ENCODE results near the gene PRRT4. TPM values are rescaled to one million over a fixed set of nuclear protein-coding genes. Genes with fewer than 3 reads are reported as not detected.
A peak's percentile ranks its signal among the peaks of the same experiment; 100 is the strongest.

Gene PRRT4
- total and polyA plus RNA-seq, 9 of the 15 experiments (the other 6 are each of a cell fraction or from before 2014, with no cell fraction given), result not detected

DNA sequence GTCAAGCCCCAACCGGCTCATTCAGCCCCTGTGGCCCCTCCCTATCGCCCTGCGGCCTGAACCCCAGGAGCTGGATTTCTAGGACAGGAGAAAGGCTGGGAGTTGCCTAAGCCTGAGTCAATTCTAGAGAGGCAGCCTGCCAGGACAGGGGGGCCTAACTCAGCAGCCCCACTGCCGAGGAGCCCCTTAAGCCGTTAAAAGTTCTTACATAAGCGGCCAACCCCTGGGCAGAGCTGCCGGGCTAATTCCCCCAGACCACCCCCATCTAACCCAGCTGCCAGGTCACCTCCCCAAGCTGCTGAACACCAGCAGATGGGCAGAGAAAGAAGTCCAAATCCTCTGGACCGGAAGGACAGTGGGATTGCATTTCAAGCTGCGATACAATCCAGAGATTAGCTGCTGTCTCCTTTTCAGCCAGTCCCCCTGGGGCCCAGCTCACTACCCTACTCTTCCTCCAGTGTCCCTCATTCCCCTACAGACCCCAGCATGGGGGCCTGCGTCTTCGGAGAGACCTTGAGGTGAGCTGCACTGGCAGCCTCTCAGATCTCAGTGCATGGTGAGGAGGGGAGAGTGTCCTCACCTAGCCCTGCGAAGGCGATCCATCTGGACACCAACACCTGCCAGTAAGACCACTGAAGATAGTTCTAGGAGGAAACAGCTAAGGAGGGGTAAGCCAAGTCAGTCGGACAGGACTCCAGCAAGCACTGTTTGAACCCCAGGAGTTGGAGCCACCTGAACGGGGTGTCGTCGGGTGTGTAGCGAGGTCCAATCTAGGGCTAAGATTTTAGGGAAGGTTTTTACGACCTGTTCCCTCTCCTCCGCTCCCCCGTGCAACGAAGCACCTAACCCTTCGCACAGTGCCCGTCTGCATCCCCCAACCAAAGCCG, 47.5 kb upstream of the PRRT4 start (continued):
- TF ChIP-seq, protein P1, sequence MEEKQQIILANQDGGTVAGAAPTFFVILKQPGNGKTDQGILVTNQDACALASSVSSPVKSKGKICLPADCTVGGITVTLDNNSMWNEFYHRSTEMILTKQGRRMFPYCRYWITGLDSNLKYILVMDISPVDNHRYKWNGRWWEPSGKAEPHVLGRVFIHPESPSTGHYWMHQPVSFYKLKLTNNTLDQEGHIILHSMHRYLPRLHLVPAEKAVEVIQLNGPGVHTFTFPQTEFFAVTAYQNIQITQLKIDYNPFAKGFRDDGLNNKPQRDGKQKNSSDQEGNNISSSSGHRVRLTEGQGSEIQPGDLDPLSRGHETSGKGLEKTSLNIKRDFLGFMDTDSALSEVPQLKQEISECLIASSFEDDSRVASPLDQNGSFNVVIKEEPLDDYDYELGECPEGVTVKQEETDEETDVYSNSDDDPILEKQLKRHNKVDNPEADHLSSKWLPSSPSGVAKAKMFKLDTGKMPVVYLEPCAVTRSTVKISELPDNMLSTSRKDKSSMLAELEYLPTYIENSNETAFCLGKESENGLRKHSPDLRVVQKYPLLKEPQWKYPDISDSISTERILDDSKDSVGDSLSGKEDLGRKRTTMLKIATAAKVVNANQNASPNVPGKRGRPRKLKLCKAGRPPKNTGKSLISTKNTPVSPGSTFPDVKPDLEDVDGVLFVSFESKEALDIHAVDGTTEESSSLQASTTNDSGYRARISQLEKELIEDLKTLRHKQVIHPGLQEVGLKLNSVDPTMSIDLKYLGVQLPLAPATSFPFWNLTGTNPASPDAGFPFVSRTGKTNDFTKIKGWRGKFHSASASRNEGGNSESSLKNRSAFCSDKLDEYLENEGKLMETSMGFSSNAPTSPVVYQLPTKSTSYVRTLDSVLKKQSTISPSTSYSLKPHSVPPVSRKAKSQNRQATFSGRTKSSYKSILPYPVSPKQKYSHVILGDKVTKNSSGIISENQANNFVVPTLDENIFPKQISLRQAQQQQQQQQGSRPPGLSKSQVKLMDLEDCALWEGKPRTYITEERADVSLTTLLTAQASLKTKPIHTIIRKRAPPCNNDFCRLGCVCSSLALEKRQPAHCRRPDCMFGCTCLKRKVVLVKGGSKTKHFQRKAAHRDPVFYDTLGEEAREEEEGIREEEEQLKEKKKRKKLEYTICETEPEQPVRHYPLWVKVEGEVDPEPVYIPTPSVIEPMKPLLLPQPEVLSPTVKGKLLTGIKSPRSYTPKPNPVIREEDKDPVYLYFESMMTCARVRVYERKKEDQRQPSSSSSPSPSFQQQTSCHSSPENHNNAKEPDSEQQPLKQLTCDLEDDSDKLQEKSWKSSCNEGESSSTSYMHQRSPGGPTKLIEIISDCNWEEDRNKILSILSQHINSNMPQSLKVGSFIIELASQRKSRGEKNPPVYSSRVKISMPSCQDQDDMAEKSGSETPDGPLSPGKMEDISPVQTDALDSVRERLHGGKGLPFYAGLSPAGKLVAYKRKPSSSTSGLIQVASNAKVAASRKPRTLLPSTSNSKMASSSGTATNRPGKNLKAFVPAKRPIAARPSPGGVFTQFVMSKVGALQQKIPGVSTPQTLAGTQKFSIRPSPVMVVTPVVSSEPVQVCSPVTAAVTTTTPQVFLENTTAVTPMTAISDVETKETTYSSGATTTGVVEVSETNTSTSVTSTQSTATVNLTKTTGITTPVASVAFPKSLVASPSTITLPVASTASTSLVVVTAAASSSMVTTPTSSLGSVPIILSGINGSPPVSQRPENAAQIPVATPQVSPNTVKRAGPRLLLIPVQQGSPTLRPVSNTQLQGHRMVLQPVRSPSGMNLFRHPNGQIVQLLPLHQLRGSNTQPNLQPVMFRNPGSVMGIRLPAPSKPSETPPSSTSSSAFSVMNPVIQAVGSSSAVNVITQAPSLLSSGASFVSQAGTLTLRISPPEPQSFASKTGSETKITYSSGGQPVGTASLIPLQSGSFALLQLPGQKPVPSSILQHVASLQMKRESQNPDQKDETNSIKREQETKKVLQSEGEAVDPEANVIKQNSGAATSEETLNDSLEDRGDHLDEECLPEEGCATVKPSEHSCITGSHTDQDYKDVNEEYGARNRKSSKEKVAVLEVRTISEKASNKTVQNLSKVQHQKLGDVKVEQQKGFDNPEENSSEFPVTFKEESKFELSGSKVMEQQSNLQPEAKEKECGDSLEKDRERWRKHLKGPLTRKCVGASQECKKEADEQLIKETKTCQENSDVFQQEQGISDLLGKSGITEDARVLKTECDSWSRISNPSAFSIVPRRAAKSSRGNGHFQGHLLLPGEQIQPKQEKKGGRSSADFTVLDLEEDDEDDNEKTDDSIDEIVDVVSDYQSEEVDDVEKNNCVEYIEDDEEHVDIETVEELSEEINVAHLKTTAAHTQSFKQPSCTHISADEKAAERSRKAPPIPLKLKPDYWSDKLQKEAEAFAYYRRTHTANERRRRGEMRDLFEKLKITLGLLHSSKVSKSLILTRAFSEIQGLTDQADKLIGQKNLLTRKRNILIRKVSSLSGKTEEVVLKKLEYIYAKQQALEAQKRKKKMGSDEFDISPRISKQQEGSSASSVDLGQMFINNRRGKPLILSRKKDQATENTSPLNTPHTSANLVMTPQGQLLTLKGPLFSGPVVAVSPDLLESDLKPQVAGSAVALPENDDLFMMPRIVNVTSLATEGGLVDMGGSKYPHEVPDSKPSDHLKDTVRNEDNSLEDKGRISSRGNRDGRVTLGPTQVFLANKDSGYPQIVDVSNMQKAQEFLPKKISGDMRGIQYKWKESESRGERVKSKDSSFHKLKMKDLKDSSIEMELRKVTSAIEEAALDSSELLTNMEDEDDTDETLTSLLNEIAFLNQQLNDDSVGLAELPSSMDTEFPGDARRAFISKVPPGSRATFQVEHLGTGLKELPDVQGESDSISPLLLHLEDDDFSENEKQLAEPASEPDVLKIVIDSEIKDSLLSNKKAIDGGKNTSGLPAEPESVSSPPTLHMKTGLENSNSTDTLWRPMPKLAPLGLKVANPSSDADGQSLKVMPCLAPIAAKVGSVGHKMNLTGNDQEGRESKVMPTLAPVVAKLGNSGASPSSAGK (IDR thresholded peaks at IDR 0.05), result peak; percentile 62
- TF ChIP-seq, protein P2, sequence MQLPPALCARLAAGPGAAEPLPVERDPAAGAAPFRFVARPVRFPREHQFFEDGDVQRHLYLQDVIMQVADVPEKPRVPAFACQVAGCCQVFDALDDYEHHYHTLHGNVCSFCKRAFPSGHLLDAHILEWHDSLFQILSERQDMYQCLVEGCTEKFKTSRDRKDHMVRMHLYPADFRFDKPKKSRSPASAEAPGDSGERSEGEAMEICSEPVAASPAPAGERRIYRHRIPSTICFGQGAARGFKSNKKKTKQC (CRISPR knock-in tag; IDR thresholded peaks at IDR 0.05), result 0 out of 2 replicates have a peak, but pooled peaks have one; percentile 74
- no peak for TF ChIP-seq BCL6 (CRISPR knock-in tag; IDR thresholded peaks at IDR 0.05)
- TF ChIP-seq, protein P3, sequence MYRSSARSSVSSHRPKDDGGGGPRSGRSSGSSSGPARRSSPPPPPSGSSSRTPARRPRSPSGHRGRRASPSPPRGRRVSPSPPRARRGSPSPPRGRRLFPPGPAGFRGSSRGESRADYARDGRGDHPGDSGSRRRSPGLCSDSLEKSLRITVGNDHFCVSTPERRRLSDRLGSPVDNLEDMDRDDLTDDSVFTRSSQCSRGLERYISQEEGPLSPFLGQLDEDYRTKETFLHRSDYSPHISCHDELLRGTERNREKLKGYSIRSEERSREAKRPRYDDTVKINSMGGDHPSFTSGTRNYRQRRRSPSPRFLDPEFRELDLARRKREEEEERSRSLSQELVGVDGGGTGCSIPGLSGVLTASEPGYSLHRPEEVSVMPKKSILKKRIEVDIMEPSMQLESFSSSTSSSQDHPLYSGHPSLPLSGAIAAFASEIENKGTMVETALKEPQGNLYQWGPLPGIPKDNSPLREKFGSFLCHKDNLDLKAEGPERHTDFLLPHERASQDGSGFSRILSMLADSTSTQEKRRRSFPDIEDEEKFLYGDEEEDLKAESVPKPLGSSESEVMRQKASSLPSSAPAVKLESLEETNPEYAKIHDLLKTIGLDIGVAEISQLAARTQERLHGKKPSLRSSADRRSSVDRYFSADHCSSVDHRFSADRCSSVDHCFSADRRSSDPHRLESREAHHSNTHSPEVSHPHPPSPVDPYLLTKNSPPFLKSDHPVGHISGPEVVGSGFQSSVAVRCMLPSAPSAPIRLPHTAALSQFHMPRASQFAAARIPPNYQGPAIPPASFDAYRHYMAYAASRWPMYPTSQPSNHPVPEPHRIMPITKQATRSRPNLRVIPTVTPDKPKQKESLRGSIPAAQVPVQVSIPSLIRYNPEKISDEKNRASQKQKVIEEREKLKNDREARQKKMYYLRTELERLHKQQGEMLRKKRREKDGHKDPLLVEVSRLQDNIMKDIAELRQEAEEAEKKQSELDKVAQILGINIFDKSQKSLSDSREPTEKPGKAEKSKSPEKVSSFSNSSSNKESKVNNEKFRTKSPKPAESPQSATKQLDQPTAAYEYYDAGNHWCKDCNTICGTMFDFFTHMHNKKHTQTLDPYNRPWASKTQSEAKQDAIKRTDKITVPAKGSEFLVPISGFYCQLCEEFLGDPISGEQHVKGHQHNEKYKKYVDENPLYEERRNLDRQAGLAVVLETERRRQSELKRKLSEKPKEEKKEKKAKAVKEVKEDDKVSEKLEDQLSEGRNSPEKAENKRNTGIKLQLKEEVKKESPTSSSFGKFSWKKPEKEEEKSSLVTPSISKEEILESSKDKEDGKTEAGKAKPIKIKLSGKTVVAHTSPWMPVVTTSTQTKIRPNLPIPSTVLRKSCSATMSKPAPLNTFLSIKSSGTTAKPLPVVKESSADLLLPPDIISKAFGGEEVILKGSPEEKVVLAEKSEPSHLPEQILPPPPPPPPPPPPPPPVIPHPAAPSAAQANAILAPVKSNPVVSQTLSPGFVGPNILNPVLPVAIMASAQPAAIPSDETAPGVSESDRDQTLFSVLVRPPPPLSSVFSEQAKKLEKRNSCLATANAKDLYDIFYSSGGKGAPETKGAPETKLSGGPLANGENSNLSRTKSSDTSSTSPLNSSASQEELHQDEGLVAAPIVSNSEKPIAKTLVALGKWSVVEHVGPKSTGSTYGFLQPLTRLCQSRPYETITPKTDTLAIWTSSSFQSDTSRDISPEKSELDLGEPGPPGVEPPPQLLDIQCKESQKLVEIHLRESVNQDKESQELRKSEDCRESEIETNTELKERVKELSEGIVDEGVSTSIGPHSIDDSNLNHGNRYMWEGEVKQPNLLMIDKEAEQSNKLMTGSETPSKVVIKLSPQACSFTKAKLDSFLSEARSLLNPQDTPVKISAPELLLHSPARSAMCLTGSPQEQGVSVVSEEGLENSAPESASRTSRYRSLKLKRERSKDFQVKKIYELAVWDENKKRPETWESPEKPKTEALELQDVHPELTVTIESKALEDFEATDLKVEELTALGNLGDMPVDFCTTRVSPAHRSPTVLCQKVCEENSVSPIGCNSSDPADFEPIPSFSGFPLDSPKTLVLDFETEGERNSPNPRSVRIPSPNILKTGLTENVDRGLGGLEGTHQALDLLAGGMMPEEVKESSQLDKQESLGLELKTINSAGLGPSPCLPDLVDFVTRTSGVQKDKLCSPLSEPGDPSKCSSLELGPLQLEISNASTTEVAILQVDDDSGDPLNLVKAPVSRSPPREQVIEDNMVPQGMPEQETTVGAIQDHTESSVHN (IDR thresholded peaks at IDR 0.05; ENCODE audit: borderline replicate concordance in 1 of 2, low read depth in 1 of 2), result no peak
- TF ChIP-seq ZBTB1 (CRISPR knock-in tag; IDR thresholded peaks at IDR 0.05; ENCODE audit: borderline replicate concordance, low read depth), result peak; percentile 56; the same call in 1 of the 2 replicates

Measured in K562 (cell line).